Loucy (cell line): ENCODE data around the gene PLPPR5.

ENCODE experiments used
- EZH2phosphoT487 ChIP-seq: fragments of 200-600 bp; IDR thresholded peaks from 2 replicates; pipeline ENCODE4 v1.6.1; 2018; ENCODE audit warnings: antibody characterized with exemption, mild to moderate bottlenecking, moderate library complexity, borderline replicate concordance
- TF ChIP-seq, protein P1 (sequence below): fragments of 200-600 bp; sonication (generic); conservative IDR thresholded peaks from 2 replicates; pipeline ENCODE4 v1.5.1; 2014; ENCODE audit warnings: mild to moderate bottlenecking, antibody characterized with exemption, low read length

DNA sequence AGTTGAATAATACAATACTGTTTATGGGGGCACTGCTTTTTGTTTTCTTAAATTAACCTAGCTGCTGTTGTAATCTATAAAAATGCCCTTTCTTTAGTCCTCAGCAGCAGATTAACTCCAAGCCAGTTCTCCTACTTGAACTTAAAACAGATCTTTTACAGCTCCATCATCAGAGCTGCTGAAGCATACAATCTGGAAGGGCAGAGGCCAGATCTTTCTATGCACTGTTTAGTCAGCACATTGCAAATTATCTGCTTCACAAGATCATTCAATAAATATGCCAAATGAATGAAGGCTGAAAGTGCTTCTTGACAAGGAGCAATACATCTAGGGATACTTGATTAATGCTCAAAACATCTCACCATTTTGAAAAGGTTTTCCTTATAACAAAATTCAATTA lies 115.8 kb downstream of the PLPPR5 start:
- TF ChIP-seq, protein P1, sequence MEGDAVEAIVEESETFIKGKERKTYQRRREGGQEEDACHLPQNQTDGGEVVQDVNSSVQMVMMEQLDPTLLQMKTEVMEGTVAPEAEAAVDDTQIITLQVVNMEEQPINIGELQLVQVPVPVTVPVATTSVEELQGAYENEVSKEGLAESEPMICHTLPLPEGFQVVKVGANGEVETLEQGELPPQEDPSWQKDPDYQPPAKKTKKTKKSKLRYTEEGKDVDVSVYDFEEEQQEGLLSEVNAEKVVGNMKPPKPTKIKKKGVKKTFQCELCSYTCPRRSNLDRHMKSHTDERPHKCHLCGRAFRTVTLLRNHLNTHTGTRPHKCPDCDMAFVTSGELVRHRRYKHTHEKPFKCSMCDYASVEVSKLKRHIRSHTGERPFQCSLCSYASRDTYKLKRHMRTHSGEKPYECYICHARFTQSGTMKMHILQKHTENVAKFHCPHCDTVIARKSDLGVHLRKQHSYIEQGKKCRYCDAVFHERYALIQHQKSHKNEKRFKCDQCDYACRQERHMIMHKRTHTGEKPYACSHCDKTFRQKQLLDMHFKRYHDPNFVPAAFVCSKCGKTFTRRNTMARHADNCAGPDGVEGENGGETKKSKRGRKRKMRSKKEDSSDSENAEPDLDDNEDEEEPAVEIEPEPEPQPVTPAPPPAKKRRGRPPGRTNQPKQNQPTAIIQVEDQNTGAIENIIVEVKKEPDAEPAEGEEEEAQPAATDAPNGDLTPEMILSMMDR: no peak
- TF ChIP-seq EZH2phosphoT487: no peak
